ENCODE measurements around the gene GNL3.
A peak's percentile ranks its signal among the peaks of the same experiment; 100 is the strongest.

The GNL3 gene

GRCh38 chr3:52684184-52684583, 1.6 kb upstream of the GNL3 start:
- H3K9ac ChIP-seq (ENCODE audit: low read length), result peak overlapping the region; percentile 81
- no peaks in the 10 kb centered on the region for H3F3A ChIP-seq (ENCODE audit: insufficient read depth, low read length)
- H3K4me2 ChIP-seq (ENCODE audit: low read length), result peak overlapping the region; percentile 77
- H4K20me1 ChIP-seq (ENCODE audit: insufficient read depth, low read length), result no peaks in the 10 kb centered on the region
- no peak overlapping the region for H2AFZ ChIP-seq (ENCODE audit: low read length)
- TF ChIP-seq, protein P1, sequence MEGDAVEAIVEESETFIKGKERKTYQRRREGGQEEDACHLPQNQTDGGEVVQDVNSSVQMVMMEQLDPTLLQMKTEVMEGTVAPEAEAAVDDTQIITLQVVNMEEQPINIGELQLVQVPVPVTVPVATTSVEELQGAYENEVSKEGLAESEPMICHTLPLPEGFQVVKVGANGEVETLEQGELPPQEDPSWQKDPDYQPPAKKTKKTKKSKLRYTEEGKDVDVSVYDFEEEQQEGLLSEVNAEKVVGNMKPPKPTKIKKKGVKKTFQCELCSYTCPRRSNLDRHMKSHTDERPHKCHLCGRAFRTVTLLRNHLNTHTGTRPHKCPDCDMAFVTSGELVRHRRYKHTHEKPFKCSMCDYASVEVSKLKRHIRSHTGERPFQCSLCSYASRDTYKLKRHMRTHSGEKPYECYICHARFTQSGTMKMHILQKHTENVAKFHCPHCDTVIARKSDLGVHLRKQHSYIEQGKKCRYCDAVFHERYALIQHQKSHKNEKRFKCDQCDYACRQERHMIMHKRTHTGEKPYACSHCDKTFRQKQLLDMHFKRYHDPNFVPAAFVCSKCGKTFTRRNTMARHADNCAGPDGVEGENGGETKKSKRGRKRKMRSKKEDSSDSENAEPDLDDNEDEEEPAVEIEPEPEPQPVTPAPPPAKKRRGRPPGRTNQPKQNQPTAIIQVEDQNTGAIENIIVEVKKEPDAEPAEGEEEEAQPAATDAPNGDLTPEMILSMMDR (IDR thresholded peaks at IDR 0.05; ENCODE audit: low read length), result no peak
- TF ChIP-seq EZH2 (IDR thresholded peaks at IDR 0.05; ENCODE audit: borderline replicate concordance, low read length), result no peak
- peak overlapping the region; percentile 96 for H3K4me3 ChIP-seq (ENCODE audit: low read depth, low read length, poor library complexity, severe bottlenecking)
- H3K27ac ChIP-seq (ENCODE audit: low read depth, low read length, poor library complexity, severe bottlenecking), result peak overlapping the region; percentile 75
- H3K79me2 ChIP-seq (ENCODE audit: insufficient read depth, low read length), result peaks cover 54% of the 10 kb centered on the region
- no peaks in the 10 kb centered on the region for H3K9me2 ChIP-seq (ENCODE audit: low read depth, low read length)
- H3K27me3 ChIP-seq (ENCODE audit: insufficient read depth, low read length), result no peaks in the 10 kb centered on the region
- peaks cover 34% of the 10 kb centered on the region for H3K4me1 ChIP-seq (ENCODE audit: insufficient read depth, low read length, severe bottlenecking)
- no peaks in the 10 kb centered on the region for H3K9me3 ChIP-seq (ENCODE audit: low read length)
- peaks cover 53% of the 10 kb centered on the region for H3K36me3 ChIP-seq (ENCODE audit: insufficient read depth, low read length)

DNA sequence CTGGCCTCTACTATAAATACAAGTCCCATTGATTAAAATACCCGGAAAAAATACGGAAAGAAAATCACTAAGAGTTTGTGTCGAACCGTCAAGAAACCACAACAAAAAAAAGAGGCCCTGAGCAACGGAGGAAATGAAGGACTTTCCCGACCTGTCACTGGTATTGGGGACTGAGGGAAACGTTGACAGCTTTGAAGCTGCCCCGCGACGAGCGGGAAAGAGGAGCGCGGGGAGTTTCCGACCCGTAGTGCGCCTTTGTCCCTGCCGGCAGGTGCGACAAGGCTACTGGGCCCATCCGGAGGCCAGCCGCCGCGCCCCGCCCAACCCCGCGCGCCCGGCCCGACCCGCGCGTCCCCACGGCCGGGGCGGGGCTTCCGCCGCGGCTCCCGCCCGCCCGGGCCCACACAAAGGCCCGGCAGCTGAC, 535 bp upstream of the GNL3 start:
- Histone ChIP-seq H4K20me1 (ENCODE audit: insufficient read depth, low read length) (no peaks in the 10 kb centered on the region), H3K36me3 (ENCODE audit: insufficient read depth, low read length) (peaks cover 54% of the 10 kb centered on the region), H2AFZ (ENCODE audit: low read length) (no peak overlapping the region)

GRCh38 chr3:52688266-52688665, 2.4 kb downstream of the GNL3 start:
- H3K4me1 ChIP-seq (ENCODE audit: insufficient read depth, low read length, severe bottlenecking), result peaks cover 34% of the 10 kb centered on the region
- no peaks in the 10 kb centered on the region for H4K20me1 ChIP-seq (ENCODE audit: insufficient read depth, low read length)
- no peak for TF ChIP-seq EZH2 (IDR thresholded peaks at IDR 0.05; ENCODE audit: borderline replicate concordance, low read length)
- TF ChIP-seq, protein P1 (IDR thresholded peaks at IDR 0.05; ENCODE audit: low read length), result no peak
- H3K36me3 ChIP-seq (ENCODE audit: insufficient read depth, low read length), result peaks cover 72% of the 10 kb centered on the region
- H3K4me3 ChIP-seq (ENCODE audit: low read depth, low read length, poor library complexity, severe bottlenecking), result no peak overlapping the region
- H3K27me3 ChIP-seq (ENCODE audit: insufficient read depth, low read length), result no peaks in the 10 kb centered on the region
- 0 out of 2 replicates have a peak overlapping the region, but pooled peaks have one; percentile 99 for H3K4me2 ChIP-seq (ENCODE audit: low read length)
- peaks cover 36% of the 10 kb centered on the region for H3K79me2 ChIP-seq (ENCODE audit: insufficient read depth, low read length)
- no peak overlapping the region for H3K27ac ChIP-seq (ENCODE audit: low read depth, low read length, poor library complexity, severe bottlenecking)
- no peak overlapping the region; the same call in 1 of the 2 replicates for H3K9ac ChIP-seq (ENCODE audit: low read length)
- no peaks in the 10 kb centered on the region for H3F3A ChIP-seq (ENCODE audit: insufficient read depth, low read length)
- no peak overlapping the region for H2AFZ ChIP-seq (ENCODE audit: low read length)
- no peaks in the 10 kb centered on the region for H3K9me3 ChIP-seq (ENCODE audit: low read length)
- H3K9me2 ChIP-seq (ENCODE audit: low read depth, low read length), result no peaks in the 10 kb centered on the region

More for the DNA sequence above, 535 bp upstream of the GNL3 start:
- no peak for TF ChIP-seq EZH2 (IDR thresholded peaks at IDR 0.05; ENCODE audit: borderline replicate concordance, low read length)
- TF ChIP-seq, protein P1 (IDR thresholded peaks at IDR 0.05; ENCODE audit: low read length), result no peak
- Histone ChIP-seq H3F3A (ENCODE audit: insufficient read depth, low read length) (no peaks in the 10 kb centered on the region), H3K4me1 (ENCODE audit: insufficient read depth, low read length, severe bottlenecking) (peaks cover 34% of the 10 kb centered on the region), H3K9ac (ENCODE audit: low read length) (peak overlapping the region; percentile 98), H3K4me3 (ENCODE audit: low read depth, low read length, poor library complexity, severe bottlenecking) (peak overlapping the region; percentile 96), H3K27me3 (ENCODE audit: insufficient read depth, low read length) (no peaks in the 10 kb centered on the region), H3K9me2 (ENCODE audit: low read depth, low read length) (no peaks in the 10 kb centered on the region), H3K9me3 (ENCODE audit: low read length) (no peaks in the 10 kb centered on the region), H3K79me2 (ENCODE audit: insufficient read depth, low read length) (peaks cover 54% of the 10 kb centered on the region), H3K27ac (ENCODE audit: low read depth, low read length, poor library complexity, severe bottlenecking) (peak overlapping the region; percentile 75), H3K4me2 (ENCODE audit: low read length) (peak overlapping the region; percentile 77)
